Stimulated activated CD8-positive, alpha-beta memory T cell treated with anti-CD3 and anti-CD28 coated beads, Interleukin-4, amount 100 ng/mL, for 4 hours (primary cell): ENCODE data around the gene HDAC7.

Experiments
- DNase-seq, 2 donors: peaks; one replicate each; pipeline ENCODE4 v3.0.0-alpha.2; 2020; ENCODE audit warnings: low read depth in 2 of 2, low spot score in 1 of 2

The HDAC7 gene

GRCh38 chr12:47795121-47795813, 24.4 kb downstream of the HDAC7 start:
- DNase-seq, result no peak

DNA sequence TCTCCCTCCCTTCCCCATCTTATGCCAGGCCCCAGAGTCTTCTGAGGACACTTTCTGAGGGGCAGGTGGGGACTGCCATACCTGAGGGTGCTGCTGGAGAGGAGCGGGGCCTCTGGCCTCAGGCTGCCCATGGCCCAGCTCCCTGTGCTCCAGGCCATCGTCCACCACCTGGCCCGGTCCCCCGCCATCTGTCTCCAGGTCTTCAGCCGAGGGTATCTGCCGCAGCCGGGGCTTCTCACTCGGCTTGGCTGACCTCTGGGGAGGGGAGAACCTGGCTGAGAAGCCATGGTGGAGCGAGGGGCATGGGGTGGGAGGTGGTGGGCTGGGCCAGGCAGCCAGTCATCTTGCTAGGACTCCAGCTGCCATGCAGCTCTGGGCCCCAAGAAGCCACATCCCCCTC, 25.0 kb downstream of the HDAC7 start:
- DNase-seq, result no peak

- DNase-seq, result no peak
These were observed 26.6 kb downstream of the HDAC7 start for GRCh38 chr12:47793015-47793681.

DNA sequence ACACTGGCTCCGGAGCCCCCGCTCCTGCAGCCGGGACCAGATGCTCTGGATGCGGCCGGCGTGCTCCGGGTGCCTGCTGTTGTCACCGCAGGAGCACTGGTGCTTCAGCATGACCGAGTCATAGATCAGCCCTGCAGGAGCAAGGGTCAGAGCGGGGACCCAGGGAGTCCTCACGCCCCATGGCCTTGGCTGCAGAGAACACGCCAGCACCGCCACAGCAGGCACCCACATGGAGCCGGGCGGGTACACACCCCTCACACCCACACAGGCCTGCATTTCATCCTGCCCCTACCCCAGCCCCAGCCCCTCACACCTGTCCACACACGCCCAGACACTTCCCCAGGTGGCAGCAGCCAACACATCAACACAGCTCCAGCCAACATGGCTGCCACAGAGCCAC, 27.8 kb downstream of the HDAC7 start:
- DNase-seq, result no peak

GRCh38 chr12:47791351-47791746, 28.4 kb downstream of the HDAC7 start:
- no peak for DNase-seq

GRCh38 chr12:47790676-47791350, 28.9 kb downstream of the HDAC7 start:
- DNase-seq, result no peak

DNA sequence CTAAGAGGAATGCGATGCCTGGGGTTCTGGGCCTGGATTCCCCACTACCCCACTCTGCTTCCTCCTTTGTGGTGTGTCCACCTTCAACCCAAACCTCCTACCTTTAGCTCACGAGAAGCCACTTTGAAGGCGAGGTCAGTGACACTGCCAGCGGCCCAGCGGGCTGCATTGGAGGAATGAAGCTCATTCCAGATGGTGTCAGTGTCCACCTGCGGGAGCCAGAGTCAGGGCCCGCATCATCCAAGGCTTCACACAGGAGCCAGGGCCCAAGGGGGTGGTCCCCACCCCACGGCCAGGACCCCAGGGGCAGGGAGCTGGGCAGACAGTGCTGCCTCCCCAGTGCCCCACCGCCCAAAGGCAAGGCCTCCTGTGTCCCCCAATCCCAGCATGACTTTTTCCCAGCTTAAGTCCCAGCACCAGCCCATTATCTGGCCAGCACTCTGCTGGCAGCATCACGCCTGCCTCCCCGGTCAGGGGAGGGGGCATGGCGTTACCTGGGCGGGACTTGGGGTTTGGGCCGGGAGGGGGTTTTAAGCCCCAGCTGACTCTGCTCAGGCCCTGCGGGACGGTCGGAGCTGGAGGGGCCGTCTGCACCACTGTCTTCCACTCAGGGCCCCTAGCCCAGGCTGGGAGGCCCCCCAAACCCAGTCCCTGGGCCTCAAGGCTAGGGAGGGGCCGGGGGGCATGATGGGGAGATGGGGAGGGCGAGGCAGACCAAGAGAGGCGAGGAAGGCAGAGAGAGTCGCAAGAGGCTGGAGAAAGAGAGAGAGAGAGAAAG, 29.8 kb downstream of the HDAC7 start:
- DNase-seq, result no peak

DNA sequence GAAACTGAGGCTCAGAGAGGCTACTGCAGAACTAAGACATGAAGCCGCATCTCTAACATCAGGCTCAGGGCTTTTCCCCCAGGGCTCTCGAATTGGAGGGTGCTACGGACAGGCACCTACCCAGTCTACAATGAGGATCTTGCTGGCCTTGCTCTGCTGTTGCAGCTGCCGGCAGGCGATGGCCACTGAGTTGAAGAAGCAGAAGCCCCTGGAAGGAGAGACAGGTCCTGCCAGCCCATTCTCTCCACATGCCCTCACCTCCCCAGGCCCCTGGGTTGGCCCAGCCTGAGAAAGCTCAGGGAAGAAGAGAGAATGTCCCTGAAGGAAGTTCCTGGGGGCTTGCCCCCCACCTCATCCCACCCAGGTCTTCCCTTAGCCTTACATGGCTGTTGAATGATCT, 30.6 kb downstream of the HDAC7 start:
- DNase-seq, result no peak

DNA sequence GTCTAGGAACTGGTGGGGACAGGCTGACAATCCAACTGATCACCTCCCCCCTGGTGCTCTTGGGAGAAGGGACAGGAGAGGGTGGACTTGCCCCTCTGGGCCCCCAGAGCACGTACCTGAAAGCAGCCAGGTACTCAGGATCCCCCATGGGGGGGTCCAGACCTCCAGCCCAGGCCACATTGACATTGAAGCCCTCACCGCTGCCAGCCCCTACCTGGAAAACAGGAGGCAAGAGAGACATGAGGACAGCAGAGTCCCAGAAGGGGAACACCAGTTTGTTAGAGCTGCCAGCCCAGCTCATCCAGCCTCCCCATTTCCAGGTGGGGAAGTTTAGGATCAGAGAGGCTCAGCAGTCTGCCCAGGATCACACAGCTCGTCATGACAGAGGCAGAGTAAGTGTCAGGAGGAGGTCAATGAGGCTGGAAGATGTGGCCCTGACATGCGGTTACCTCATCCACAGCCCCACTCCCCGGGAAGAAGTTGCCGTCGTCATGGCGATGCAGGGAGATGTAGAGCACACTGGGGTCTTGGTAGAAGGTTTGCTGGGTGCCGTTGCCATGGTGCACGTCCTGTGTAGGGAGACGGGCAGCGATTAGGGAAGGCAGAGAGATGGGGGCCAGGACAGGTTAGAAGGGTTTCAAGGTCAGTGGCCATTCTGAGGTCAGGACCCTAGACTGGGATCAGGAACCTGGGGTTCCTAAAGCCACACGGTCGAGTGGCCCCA, 31.9 kb downstream of the HDAC7 start:
- DNase-seq, result no peak

DNA sequence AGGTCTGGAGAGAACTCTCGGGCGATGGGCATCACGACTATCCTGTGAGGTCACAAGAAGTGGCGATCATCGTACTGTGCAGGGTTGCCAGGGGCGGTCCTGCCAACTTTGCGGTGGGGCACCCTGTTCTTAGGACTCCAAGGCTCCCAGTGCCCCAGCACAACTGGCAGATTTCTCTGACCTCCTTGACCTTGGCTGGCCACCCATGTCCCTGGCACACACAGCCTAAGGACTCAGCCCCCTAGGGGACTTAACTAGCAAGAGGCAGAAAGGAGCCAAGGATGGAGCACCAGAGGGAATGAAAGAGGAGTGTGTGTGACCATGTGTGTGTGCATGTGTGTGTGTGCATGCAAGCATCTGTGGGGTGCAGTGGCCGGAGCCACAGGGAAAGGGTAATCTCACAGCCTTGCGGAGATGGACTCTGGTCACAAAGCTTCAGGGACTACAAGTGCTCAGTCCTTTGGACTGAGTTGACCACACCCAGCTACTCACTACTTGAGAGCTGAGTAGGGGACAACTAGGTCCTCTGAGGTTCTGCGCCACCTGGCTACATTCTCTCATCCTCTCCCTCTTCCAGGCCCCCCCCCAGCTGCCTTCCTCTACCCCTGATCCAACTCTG, 32.9 kb downstream of the HDAC7 start:
- no peak for DNase-seq

GRCh38 chr12:47785887-47786661, 33.6 kb downstream of the HDAC7 start:
- DNase-seq, result no peak

DNA sequence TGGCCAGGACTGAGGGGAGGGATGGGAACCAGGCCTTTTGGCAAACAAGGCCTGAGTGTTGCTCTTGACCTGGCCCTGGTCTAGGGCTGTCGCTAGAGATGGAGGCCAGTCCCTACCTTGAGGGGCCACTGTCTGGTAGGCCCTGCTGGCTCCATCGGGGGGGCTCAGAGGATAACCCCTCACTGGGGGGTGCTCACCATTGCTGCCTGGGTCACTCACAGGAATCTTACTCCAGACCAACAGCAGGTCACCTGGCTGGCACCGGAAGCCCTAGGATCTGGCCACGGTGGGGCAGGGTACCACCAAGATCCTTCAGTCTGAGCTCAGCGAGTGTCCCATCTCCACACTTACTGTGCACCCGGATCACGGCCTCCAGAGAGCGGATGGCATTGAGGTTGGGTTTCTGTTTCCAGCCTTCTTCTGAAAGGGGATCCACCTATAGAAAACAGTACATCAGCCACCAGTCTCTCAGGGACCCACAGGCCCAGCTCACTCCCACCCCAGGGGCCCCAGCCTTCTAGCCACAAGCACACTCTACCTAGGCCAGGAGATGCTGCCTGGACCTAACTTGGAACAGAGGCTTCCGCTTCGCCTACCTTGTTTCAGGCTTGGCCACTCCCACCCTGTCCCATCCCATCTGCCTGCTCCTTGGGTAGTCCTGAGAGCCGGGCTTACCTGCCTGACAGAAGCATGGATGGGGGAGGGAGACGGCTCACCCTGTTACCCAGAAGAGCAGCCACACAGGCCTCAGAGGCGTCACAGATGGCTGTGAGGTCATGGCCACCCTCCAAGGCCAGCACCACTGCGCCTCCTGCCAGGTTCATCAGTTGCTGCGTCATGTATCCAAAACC, 34.4 kb downstream of the HDAC7 start:
- DNase-seq, result no peak

- DNase-seq, result no peak
These were observed 35.6 kb downstream of the HDAC7 start for GRCh38 chr12:47783821-47784819.

- DNase-seq, result no peak
These were observed 36.5 kb downstream of the HDAC7 start for GRCh38 chr12:47783024-47783755.

- no peak for DNase-seq
These were observed 37.3 kb downstream of the HDAC7 start for GRCh38 chr12:47782372-47782770.

DNA sequence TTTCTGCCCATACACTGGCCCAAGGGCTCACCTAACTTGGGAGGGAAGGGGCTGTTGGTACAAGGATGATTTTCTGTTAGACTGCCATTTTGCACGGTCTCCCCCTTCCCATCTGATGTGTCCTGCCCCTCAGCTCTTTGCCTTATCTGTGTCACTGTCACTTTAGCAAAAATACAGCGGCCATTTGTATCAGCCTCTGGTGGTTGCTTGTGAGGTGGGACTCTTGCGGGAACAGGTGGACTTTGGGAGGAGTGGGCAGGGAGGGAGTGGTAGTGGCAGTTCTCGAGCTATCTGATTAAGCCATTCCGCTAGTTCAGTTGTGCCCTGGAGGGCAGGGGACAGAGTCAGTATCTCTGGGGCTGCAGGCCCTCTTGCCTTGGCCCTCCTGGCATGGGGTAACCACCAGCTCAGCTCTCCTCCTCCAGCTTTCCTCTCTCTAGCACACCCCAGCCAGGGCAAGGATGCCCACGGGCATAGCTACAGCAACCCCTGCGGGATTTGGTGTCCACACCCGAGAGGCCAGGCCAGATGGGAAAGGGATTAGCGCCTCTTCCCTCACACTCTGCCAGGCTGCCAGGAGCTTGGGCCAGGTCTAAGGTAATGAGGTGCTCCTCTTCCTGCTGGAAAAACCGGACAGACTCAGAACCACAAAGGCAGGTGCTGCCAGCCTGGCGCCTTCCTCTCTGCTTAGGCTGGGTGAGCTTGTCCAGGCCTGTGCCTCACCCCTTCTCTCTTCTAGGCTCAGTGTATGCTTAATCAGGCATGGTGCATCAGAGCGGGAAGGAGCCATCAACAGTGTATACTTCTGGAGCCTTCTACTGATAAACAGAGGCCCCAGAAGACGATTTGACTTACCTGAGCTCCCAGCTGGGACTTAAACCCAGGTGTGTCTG, 38.0 kb downstream of the HDAC7 start:
- DNase-seq, result no peak
